IMR-90 (cell line): ENCODE measurements around the gene SIRPD.

Experiments
- CEBPB ChIP-seq: IDR thresholded peaks from 2 replicates; pipeline ENCODE4 v1.6.1; 2012; ENCODE audit warnings: low read depth, low read length, improper control_type of control experiment
- CHD1 ChIP-seq: IDR thresholded peaks from 2 replicates; pipeline ENCODE4 v1.6.1; 2012; ENCODE audit warnings: low read depth, low read length, improper control_type of control experiment
- CTCF ChIP-seq: conservative IDR thresholded peaks from 2 replicates; pipeline ENCODE4 v1.5.1; 2012; ENCODE audit warnings: mild to moderate bottlenecking, low read depth, low read length, improper control_type of control experiment
- MAFK ChIP-seq: IDR thresholded peaks from 2 replicates; pipeline ENCODE4 v1.6.1; 2012; ENCODE audit warnings: low read depth, low read length, improper control_type of control experiment
- MXI1 ChIP-seq: IDR thresholded peaks from 2 replicates; pipeline ENCODE4 v1.6.1; 2012; ENCODE audit warnings: low read depth, mild to moderate bottlenecking, low read length, moderate library complexity, borderline replicate concordance
- POLR2A ChIP-seq: IDR thresholded peaks from 2 replicates; pipeline ENCODE4 v1.6.1; 2012; ENCODE audit warnings: mild to moderate bottlenecking, low read depth, low read length
- RAD21 ChIP-seq: IDR thresholded peaks from 2 replicates; pipeline ENCODE4 v1.6.1; 2012; ENCODE audit warnings: low read length, improper control_type of control experiment
- RFX5 ChIP-seq: IDR thresholded peaks from 2 replicates; pipeline ENCODE4 v1.8.0; 2012; ENCODE audit warnings: low read depth, mild to moderate bottlenecking, low read length, moderate library complexity

GRCh38 chr20:1499528-1500420 is 57.7 kb downstream of the SIRPD start:
- TF ChIP-seq CTCF (no peak), POLR2A (no peak), CEBPB (no peak), RAD21 (no peak), CHD1 (no peak), MXI1 (no peak), MAFK (no peak), RFX5 (no peak)
